Lung (tissue), 12 donors: Measurements from ENCODE around the gene TTC28. TPM values are rescaled to one million over a fixed set of nuclear protein-coding genes. Genes with fewer than 3 reads are reported as not detected.

Experiments used
- ATAC-seq: fragments of 200-7000 bp; cut with Tn5 transposase; one replicate; pipeline ENCODE4 v1.9.1; 2020; ENCODE audit warnings: moderate number of reproducible peaks; ENCODE audit not compliant: insufficient read depth, low FRiP score
- DNase-seq, 3 donors: peaks; one replicate each; pipeline ENCODE4 v3.0.0-alpha.2; 2013 to 2017
- H3K27ac ChIP-seq, 2 donors: one replicate each; pipeline ENCODE4 v1.5.1; 2013; ENCODE audit warnings: mild to moderate bottlenecking in 2 of 2, moderate library complexity in 2 of 2, control low read depth in 1 of 2, inconsistent platforms in 1 of 2, low read depth in 1 of 2, low read length in 1 of 2
- H3K27me3 ChIP-seq, 3 donors: one replicate each; pipeline ENCODE4 v1.5.1; 2013; ENCODE audit warnings: low read length in 2 of 3; ENCODE audit not compliant: control insufficient read depth in 3 of 3, insufficient read depth in 3 of 3
- H3K36me3 ChIP-seq, 4 donors: one replicate each; pipeline ENCODE4 v1.5.1; 2013; ENCODE audit warnings: low read length in 4 of 4, mild to moderate bottlenecking in 1 of 4, moderate library complexity in 1 of 4; ENCODE audit not compliant: control insufficient read depth in 4 of 4, insufficient read depth in 4 of 4
- H3K4me1 ChIP-seq, 5 donors: one replicate each; pipeline ENCODE4 v1.5.1; 2013; ENCODE audit warnings: low read length in 5 of 5, mild to moderate bottlenecking in 2 of 5, moderate library complexity in 1 of 5; ENCODE audit not compliant: control insufficient read depth in 5 of 5, insufficient read depth in 5 of 5
- H3K4me3 ChIP-seq: one replicate; pipeline ENCODE4 v1.5.1; 2013; ENCODE audit warnings: mild to moderate bottlenecking, control low read depth, moderate library complexity
- H3K9ac ChIP-seq, 2 donors: one replicate each; pipeline ENCODE4 v1.5.1; 2013; ENCODE audit warnings: low read length in 2 of 2, control low read depth in 1 of 2; ENCODE audit not compliant: insufficient read depth in 1 of 2
- H3K9me3 ChIP-seq, 4 donors: one replicate each; pipeline ENCODE4 v1.5.1; 2013; ENCODE audit warnings: low read length in 3 of 4, mild to moderate bottlenecking in 1 of 4, moderate library complexity in 1 of 4; ENCODE audit not compliant: control insufficient read depth in 4 of 4, insufficient read depth in 3 of 4
- WGBS, 2 donors: extraction: QIAGEN DNeasy Blood & Tissue Kit; methylation state at CpG; one replicate each; pipeline ENCODE4 v1.1.7; 2013; 5-methylcytosine and 5-hydroxymethylcytosine counted together
- polyA plus RNA-seq, 2 donors: library from polyadenylated mRNA; stranded (reverse); fragments of 200-250 nt; gene quantifications; one replicate each; pipeline ENCODE4 v1.2.1, GENCODE V29; 2013
- total RNA-seq, 2 donors: library from RNA; depleted of rRNA in 1 of 2; stranded (reverse); fragments of >200 nt in 1 of 2; gene quantifications; one replicate each; pipeline ENCODE4 v1.2.1, GENCODE V29; 2014 to 2021
- TF ChIP-seq, protein P1 (sequence below): IDR thresholded peaks from 2 replicates; pipeline ENCODE4 v1.5.1; 2012; ENCODE audit warnings: mild to moderate bottlenecking; ENCODE audit errors: control extremely low read depth, extremely low read depth
- donor health status: control.
- donor health status: control.
- donor health status: Bipolar disorder and iron deficiency.
- donor health status: healthy.
- donor health status: DM: yes; HTN: yes; CAD: no.

The TTC28 gene
- total and polyA plus RNA-seq, 4 donors = 4.7 to 72.2 (median 24.8) TPM

DNA sequence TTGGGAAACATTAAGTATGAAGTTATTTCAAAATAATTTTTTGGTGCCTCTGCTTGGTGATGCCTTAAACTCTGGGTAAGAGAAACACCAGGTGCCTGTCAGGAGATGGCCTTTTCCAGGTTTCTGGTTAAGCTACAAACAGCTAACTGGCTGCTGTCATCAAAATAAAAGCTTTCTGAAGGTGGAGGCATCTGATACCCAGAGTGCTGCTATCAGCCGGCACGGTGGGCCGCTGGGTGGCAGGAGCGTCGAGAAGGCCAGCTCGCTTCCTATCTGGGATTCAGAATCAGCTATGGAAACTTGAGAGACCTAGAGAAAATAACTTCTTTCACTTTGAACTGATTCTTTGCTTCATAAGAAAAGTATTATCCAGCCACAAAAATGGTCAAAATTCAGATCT, 679.8 kb downstream of the TTC28 start:
- TF ChIP-seq, protein P1, sequence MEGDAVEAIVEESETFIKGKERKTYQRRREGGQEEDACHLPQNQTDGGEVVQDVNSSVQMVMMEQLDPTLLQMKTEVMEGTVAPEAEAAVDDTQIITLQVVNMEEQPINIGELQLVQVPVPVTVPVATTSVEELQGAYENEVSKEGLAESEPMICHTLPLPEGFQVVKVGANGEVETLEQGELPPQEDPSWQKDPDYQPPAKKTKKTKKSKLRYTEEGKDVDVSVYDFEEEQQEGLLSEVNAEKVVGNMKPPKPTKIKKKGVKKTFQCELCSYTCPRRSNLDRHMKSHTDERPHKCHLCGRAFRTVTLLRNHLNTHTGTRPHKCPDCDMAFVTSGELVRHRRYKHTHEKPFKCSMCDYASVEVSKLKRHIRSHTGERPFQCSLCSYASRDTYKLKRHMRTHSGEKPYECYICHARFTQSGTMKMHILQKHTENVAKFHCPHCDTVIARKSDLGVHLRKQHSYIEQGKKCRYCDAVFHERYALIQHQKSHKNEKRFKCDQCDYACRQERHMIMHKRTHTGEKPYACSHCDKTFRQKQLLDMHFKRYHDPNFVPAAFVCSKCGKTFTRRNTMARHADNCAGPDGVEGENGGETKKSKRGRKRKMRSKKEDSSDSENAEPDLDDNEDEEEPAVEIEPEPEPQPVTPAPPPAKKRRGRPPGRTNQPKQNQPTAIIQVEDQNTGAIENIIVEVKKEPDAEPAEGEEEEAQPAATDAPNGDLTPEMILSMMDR = no peak
- Histone ChIP-seq H3K36me3 (peaks cover 0 to 36% (median 23%) of the 10 kb centered on the region in 4 donors), H3K27ac (no peak overlapping the region), H3K4me3 (no peak overlapping the region), H3K9ac (no peak overlapping the region), H3K4me1 (peaks cover 0 to 5% (median 0%) of the 10 kb centered on the region in 5 donors), H3K9me3 (no peaks in the 10 kb centered on the region), H3K27me3 (no peaks in the 10 kb centered on the region)
- WGBS, 2 donors = 95 to 96% methylated on average over 6 of the region's 6 CpGs
- ATAC-seq (no peak), DNase-seq (no peak)

GRCh38 chr22:27998511-27999410, 680.9 kb downstream of the TTC28 start:
- no peak for DNase-seq
- H3K4me1 ChIP-seq = peaks cover 0 to 5% (median 0%) of the 10 kb centered on the region in 5 donors

DNA sequence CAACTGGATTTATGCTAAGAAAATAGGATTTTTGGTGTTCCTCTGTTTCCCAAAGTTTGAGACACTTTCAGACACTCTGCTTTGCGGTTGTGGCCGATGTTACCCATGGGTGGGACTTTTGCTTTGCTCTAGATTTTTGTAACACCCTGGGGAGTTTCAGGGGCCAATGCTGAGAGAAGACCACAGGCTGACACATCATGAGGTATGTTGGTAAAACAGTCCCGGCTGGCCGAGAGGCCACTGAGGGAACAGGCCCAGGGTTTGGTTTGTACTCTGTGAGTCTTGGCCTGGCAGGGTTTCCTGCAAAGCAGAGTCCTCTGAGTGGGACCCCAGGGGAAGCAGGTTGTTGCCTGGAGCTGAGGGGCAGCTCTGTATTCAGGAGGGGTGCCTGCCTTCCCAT, 682.1 kb downstream of the TTC28 start:
- no peak for ATAC-seq
- TF ChIP-seq, protein P1 = no peak
- Histone ChIP-seq H3K9ac (no peak overlapping the region), H3K27ac (no peak overlapping the region), H3K9me3 (no peaks in the 10 kb centered on the region), H3K4me3 (no peak overlapping the region), H3K36me3 (peaks cover 0 to 35% (median 29%) of the 10 kb centered on the region in 4 donors), H3K27me3 (no peaks in the 10 kb centered on the region), H3K4me1 (no peaks in the 10 kb centered on the region)
- 95 to 100% methylated on average over 4 of the region's 4 CpGs for WGBS, 2 donors
- DNase-seq = no peak

More at GRCh38 chr22:27998511-27999410, 680.9 kb downstream of the TTC28 start:
- Histone ChIP-seq H3K4me3 (no peak overlapping the region), H3K36me3 (peaks cover 0 to 33% (median 25%) of the 10 kb centered on the region in 4 donors), H3K27ac (no peak overlapping the region), H3K9ac (no peak overlapping the region), H3K9me3 (no peaks in the 10 kb centered on the region), H3K27me3 (no peaks in the 10 kb centered on the region)
- no peak for ATAC-seq
- TF ChIP-seq, protein P1 = no peak
- 95 to 97% methylated on average over 40 of the region's 40 CpGs for WGBS, 2 donors
